Stomach (tissue), 4 donors: ENCODE results near the gene FRRS1.

Source experiments
- EP300 ChIP-seq: sonication (generic); formaldehyde crosslinking; IDR thresholded peaks from one replicate; pipeline ENCODE4 v1.6.1; 2017; ENCODE audit warnings: antibody characterized with exemption
- POLR2A ChIP-seq, 4 donors: fragments of 450-650 bp; IDR thresholded peaks; one replicate each; pipeline ENCODE4 v1.6.1; 2016; ENCODE audit warnings: antibody characterized with exemption in 4 of 4, control low read depth in 2 of 4, mild to moderate bottlenecking in 1 of 4, moderate library complexity in 1 of 4
- POLR2AphosphoS5 ChIP-seq, 3 donors: sonication (generic); formaldehyde crosslinking; IDR thresholded peaks; one replicate each; pipeline ENCODE4 v1.6.1; 2016; ENCODE audit warnings: antibody characterized with exemption in 3 of 3
- TF ChIP-seq, protein P1 (sequence below), 7 experiments: fragments of 450-650 bp in 4 of 7; fragments of 200-600 bp in 3 of 7; sonication (generic) in 3 of 7; IDR thresholded peaks; one replicate each; pipeline ENCODE4 v1.5.1; 2016 to 2019; ENCODE audit warnings: antibody characterized with exemption in 7 of 7, control low read depth in 2 of 7, mild to moderate bottlenecking in 1 of 7

DNA sequence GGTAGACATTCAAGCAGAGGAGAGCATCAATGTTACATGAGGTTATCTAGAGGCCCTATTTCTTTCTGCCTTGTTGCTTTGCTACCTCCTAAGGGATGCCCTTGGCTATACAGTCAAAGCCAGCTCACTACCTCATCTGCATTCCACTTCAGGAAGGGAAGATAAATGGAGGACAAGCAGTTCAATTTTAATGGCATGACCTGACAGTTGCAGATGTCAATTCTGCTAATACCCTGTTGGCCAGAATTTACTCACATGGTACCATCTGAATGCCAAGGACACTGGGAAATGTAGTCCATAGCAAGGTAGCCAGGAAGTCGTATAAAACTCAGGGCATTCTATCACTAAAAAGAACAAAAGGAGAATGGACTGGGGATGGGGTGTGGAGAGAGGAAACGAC is 89.0 kb downstream of the FRRS1 start:
- TF ChIP-seq, protein P1, sequence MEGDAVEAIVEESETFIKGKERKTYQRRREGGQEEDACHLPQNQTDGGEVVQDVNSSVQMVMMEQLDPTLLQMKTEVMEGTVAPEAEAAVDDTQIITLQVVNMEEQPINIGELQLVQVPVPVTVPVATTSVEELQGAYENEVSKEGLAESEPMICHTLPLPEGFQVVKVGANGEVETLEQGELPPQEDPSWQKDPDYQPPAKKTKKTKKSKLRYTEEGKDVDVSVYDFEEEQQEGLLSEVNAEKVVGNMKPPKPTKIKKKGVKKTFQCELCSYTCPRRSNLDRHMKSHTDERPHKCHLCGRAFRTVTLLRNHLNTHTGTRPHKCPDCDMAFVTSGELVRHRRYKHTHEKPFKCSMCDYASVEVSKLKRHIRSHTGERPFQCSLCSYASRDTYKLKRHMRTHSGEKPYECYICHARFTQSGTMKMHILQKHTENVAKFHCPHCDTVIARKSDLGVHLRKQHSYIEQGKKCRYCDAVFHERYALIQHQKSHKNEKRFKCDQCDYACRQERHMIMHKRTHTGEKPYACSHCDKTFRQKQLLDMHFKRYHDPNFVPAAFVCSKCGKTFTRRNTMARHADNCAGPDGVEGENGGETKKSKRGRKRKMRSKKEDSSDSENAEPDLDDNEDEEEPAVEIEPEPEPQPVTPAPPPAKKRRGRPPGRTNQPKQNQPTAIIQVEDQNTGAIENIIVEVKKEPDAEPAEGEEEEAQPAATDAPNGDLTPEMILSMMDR (IDR thresholded peaks at IDR 0.05), result no peak
- TF ChIP-seq POLR2AphosphoS5 (IDR thresholded peaks at IDR 0.05) (no peak), POLR2A (IDR thresholded peaks at IDR 0.05) (no peak), EP300 (no peak)
